ENCODE results near the gene CASQ2. TPM values are rescaled to one million over a fixed set of nuclear protein-coding genes. Genes with fewer than 3 reads are reported as not detected.

CASQ2 gene
- total RNA-seq, 1 donor from 2014 or later, result not detected

DNA sequence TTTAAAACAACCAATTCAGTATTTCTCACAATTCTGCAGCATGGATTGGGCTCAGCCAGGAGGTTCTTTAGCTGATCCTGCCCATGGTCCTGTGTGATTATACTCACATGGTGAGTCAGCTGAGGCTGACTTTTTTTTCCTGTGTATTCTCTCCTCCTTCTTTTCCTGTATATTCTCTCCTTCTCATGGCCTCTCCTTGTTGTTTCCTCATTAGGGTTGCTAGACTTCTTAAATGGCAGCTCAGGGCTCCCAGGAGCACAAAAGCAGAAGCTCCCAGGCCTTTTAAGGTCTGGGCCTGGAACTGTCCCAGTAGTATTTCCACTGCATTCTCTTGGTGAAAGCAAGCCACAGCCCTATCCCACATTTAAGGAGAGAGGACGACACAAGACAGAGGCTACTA is 99.9 kb downstream of the CASQ2 start:
- Histone ChIP-seq H3K27ac (no peak overlapping the region), H3K4me1 (peaks cover under 1% of the 10 kb centered on the region), H2AFZ (replicated peaks) (no peak overlapping the region), H3K9ac (no peak overlapping the region), H3K9me3 (ENCODE audit: low read depth) (no peaks in the 10 kb centered on the region), H3K36me3 (no peaks in the 10 kb centered on the region), H3K4me3 (no peak overlapping the region), H3K79me2 (ENCODE audit: low read depth) (no peaks in the 10 kb centered on the region), H3K27me3 (no peaks in the 10 kb centered on the region), H4K20me1 (ENCODE audit: low read depth) (no peaks in the 10 kb centered on the region), H3F3A (ENCODE audit: low read depth) (no peaks in the 10 kb centered on the region), H3K4me2 (no peak overlapping the region)
- DNase-seq (ENCODE audit: low spot score), result no peak
- no peaks in the 10 kb centered on the region for H3K9me3 Mint-ChIP-seq
- H3K27ac Mint-ChIP-seq, result no peak overlapping the region
- peaks cover 12% of the 10 kb centered on the region for H3K36me3 Mint-ChIP-seq
- TF ChIP-seq EZH2 (IDR thresholded peaks at IDR 0.05) (no peak), EZH2phosphoT487 (IDR thresholded peaks at IDR 0.05) (no peak)
- TF ChIP-seq, protein P1, sequence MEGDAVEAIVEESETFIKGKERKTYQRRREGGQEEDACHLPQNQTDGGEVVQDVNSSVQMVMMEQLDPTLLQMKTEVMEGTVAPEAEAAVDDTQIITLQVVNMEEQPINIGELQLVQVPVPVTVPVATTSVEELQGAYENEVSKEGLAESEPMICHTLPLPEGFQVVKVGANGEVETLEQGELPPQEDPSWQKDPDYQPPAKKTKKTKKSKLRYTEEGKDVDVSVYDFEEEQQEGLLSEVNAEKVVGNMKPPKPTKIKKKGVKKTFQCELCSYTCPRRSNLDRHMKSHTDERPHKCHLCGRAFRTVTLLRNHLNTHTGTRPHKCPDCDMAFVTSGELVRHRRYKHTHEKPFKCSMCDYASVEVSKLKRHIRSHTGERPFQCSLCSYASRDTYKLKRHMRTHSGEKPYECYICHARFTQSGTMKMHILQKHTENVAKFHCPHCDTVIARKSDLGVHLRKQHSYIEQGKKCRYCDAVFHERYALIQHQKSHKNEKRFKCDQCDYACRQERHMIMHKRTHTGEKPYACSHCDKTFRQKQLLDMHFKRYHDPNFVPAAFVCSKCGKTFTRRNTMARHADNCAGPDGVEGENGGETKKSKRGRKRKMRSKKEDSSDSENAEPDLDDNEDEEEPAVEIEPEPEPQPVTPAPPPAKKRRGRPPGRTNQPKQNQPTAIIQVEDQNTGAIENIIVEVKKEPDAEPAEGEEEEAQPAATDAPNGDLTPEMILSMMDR (IDR thresholded peaks at IDR 0.05), result no peak
- no peak overlapping the region for H3K4me3 Mint-ChIP-seq
- peaks cover 2% of the 10 kb centered on the region for H3K27me3 Mint-ChIP-seq (ENCODE audit: insufficient read depth, low read depth)
- peaks cover 3% of the 10 kb centered on the region for H3K4me1 Mint-ChIP-seq

DNA sequence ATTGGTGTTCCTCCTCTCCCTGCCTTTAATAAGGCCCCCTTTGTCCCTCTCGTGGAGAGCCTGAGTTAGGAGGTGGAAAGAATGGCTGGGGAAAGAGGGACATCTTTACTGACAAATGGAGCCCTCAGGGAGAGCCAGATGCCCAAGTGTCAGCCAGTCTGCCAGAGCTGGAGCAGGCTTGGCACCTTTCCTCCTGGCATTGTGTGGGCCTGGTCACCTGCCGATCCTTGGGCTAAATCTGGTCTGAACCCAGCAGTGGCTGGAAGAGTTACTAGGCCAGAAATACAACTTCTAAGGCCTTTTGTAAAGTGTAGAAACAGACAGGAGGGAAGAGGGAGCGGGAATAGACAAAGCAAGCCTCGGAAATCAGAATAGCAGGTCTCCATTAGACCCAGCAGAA is 101.8 kb downstream of the CASQ2 start:
- H3K4me3 Mint-ChIP-seq, result no peak overlapping the region
- H3K27ac Mint-ChIP-seq, result no peak overlapping the region
- H4K20me1 ChIP-seq (ENCODE audit: low read depth), result no peaks in the 10 kb centered on the region
- H3K9ac ChIP-seq, result no peak overlapping the region
- H3K9me3 ChIP-seq (ENCODE audit: low read depth), result no peaks in the 10 kb centered on the region
- H3K27me3 ChIP-seq, result no peaks in the 10 kb centered on the region
- H3K27me3 Mint-ChIP-seq (ENCODE audit: insufficient read depth, low read depth), result peaks cover 2% of the 10 kb centered on the region
- TF ChIP-seq EZH2phosphoT487 (IDR thresholded peaks at IDR 0.05), result no peak
- peaks cover 14% of the 10 kb centered on the region for H3K36me3 Mint-ChIP-seq
- no peaks in the 10 kb centered on the region for H3F3A ChIP-seq (ENCODE audit: low read depth)
- H3K4me3 ChIP-seq, result no peak overlapping the region
- H3K36me3 ChIP-seq, result no peaks in the 10 kb centered on the region
- no peaks in the 10 kb centered on the region for H3K9me3 Mint-ChIP-seq
- no peaks in the 10 kb centered on the region for H3K79me2 ChIP-seq (ENCODE audit: low read depth)
- no peak overlapping the region for H3K4me2 ChIP-seq
- no peak for DNase-seq (ENCODE audit: low spot score)
- H3K27ac ChIP-seq, result no peak overlapping the region
- no peaks in the 10 kb centered on the region for H3K4me1 Mint-ChIP-seq
- no peak overlapping the region for H2AFZ ChIP-seq (replicated peaks)
- H3K4me1 ChIP-seq, result no peaks in the 10 kb centered on the region

DNA sequence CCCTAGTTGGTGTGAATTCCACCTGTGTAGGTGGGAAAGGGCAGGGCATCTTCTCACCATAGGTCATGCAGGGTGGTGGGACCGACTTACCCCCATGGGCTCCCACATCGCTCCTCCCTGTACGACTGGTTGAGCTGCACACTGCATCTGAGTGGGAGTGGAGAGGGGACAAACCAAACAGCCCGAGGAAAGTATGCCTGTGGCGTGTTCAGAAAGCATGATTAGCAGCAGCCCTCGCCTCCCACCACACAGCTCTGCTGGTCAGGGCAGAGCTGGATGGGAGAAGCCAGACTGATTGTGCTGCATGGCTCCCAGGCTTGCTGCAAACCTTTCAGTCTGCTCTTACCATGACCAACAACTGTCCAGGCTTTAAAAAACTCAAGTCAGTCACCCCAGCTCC is 102.3 kb downstream of the CASQ2 start:
- Histone ChIP-seq H3K27ac (no peak overlapping the region), H3K9ac (no peak overlapping the region), H3K4me2 (no peak overlapping the region), H3K4me1 (no peaks in the 10 kb centered on the region), H3F3A (ENCODE audit: low read depth) (no peaks in the 10 kb centered on the region), H3K27me3 (no peaks in the 10 kb centered on the region), H3K79me2 (ENCODE audit: low read depth) (no peaks in the 10 kb centered on the region), H3K9me3 (ENCODE audit: low read depth) (no peaks in the 10 kb centered on the region), H3K36me3 (no peaks in the 10 kb centered on the region), H4K20me1 (ENCODE audit: low read depth) (no peaks in the 10 kb centered on the region), H2AFZ (replicated peaks) (no peak overlapping the region), H3K4me3 (no peak overlapping the region)
- H3K9me3 Mint-ChIP-seq, result no peaks in the 10 kb centered on the region
- no peak for DNase-seq (ENCODE audit: low spot score)
- peaks cover 2% of the 10 kb centered on the region for H3K27me3 Mint-ChIP-seq (ENCODE audit: insufficient read depth, low read depth)
- no peak overlapping the region for H3K27ac Mint-ChIP-seq
- H3K4me1 Mint-ChIP-seq, result no peaks in the 10 kb centered on the region
- H3K36me3 Mint-ChIP-seq, result peaks cover 14% of the 10 kb centered on the region
- H3K4me3 Mint-ChIP-seq, result no peak overlapping the region
- TF ChIP-seq EZH2 (IDR thresholded peaks at IDR 0.05) (no peak), EZH2phosphoT487 (IDR thresholded peaks at IDR 0.05) (no peak)
- TF ChIP-seq, protein P1 (IDR thresholded peaks at IDR 0.05), result no peak

DNA sequence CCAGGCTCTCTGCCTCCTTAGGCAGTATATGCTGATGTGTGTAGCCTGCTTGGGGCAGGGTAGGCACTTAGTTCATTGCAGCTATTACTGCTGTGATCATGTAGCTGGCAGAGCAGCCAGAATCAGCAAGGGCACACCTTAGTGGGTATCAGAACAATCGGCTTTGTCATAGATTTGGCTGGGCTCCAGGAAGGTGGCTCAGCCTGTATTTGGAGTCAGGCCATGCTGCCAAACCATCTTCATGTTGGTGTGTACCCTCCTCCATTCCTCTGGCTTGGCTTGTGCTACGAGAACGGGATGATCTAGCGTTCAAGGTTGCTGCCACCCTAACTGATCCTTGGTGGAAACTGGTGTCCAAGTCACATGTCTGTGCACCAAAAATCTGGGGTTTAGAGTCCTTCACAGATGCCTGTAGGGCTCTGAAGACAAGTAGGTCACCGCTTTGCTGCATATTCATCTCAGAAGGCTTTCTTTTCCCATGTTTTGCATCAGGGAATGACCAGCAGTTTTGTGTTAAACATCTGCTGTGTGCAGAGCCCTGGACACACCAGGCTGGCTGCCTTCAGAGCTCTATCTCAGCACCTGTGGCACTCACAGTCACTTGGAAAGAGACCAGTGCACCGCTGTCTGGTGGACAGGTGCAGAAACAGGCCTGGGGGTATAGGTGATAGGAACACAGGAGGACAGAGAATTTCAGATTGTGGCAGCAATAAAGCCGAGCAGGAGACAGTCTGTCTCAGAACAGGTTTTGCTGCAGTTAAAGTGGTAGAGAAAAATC is 103.0 kb downstream of the CASQ2 start:
- H3K4me1 Mint-ChIP-seq, result no peaks in the 10 kb centered on the region
- no peaks in the 10 kb centered on the region for H3F3A ChIP-seq (ENCODE audit: low read depth)
- no peak overlapping the region for H3K27ac ChIP-seq
- no peaks in the 10 kb centered on the region for H3K36me3 ChIP-seq
- no peak overlapping the region for H3K9ac ChIP-seq
- no peaks in the 10 kb centered on the region for H3K79me2 ChIP-seq (ENCODE audit: low read depth)
- no peaks in the 10 kb centered on the region for H3K9me3 Mint-ChIP-seq
- no peaks in the 10 kb centered on the region for H3K4me1 ChIP-seq
- H2AFZ ChIP-seq (replicated peaks), result no peak overlapping the region
- H3K27me3 Mint-ChIP-seq (ENCODE audit: insufficient read depth, low read depth), result peaks cover 6% of the 10 kb centered on the region
- no peaks in the 10 kb centered on the region for H3K27me3 ChIP-seq
- H3K4me3 ChIP-seq, result no peak overlapping the region
- no peak overlapping the region for H3K27ac Mint-ChIP-seq
- H3K4me3 Mint-ChIP-seq, result no peak overlapping the region
- TF ChIP-seq, protein P1 (IDR thresholded peaks at IDR 0.05), result no peak
- no peak for TF ChIP-seq EZH2phosphoT487 (IDR thresholded peaks at IDR 0.05)
- TF ChIP-seq EZH2 (IDR thresholded peaks at IDR 0.05), result no peak
- no peak for DNase-seq (ENCODE audit: low spot score)
- no peak overlapping the region for H3K4me2 ChIP-seq
- no peaks in the 10 kb centered on the region for H3K9me3 ChIP-seq (ENCODE audit: low read depth)
- peaks cover 14% of the 10 kb centered on the region for H3K36me3 Mint-ChIP-seq
- no peaks in the 10 kb centered on the region for H4K20me1 ChIP-seq (ENCODE audit: low read depth)
